ENCODE results near the gene TNFAIP8L1.

TNFAIP8L1 gene

DNA sequence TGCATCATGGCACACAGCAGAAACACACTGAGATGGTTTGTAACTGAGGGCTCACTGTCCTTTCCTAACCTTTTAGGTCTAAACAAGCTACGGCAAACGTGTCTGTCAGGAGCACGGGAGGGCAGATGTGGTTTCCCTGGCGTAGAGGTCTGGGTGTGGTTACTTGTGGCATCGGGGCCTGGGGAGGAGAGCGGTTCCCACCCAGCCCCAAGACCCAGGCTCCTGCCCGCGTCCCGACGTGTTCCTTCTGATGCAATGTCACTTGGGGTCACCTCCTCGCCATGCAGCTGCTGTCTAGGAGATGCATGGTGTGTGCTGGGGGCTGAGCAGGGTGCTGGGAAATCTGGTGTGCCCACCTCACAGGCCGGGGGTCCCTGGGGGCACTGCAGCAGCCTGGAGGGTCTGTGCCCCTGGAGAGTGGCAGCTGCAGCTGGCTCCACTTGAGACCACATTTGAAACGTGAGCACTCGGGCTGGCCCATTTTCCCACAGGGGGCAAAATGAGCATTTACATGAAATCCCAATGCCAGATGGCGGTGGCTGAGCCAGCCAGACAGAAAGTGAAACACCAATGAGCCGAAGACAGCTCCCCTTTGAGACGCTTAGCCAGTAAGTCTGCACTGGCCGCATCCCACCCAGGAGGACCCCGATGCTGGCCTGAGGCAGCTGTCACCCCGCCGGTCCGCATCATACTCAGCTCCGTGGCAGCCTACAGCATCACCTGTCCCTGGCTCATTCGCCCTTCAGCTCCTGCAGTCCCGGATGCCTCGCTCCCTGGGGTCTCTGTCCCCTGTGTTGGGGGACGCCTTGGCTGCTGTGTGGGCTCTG is 53.1 kb downstream of the TNFAIP8L1 start:
- TF ChIP-seq EZH2 (IDR thresholded peaks at IDR 0.05; ENCODE audit: borderline replicate concordance, low read length) = no peak
- TF ChIP-seq, protein P1, sequence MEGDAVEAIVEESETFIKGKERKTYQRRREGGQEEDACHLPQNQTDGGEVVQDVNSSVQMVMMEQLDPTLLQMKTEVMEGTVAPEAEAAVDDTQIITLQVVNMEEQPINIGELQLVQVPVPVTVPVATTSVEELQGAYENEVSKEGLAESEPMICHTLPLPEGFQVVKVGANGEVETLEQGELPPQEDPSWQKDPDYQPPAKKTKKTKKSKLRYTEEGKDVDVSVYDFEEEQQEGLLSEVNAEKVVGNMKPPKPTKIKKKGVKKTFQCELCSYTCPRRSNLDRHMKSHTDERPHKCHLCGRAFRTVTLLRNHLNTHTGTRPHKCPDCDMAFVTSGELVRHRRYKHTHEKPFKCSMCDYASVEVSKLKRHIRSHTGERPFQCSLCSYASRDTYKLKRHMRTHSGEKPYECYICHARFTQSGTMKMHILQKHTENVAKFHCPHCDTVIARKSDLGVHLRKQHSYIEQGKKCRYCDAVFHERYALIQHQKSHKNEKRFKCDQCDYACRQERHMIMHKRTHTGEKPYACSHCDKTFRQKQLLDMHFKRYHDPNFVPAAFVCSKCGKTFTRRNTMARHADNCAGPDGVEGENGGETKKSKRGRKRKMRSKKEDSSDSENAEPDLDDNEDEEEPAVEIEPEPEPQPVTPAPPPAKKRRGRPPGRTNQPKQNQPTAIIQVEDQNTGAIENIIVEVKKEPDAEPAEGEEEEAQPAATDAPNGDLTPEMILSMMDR (IDR thresholded peaks at IDR 0.05; ENCODE audit: low read length) = no peak
- Histone ChIP-seq H3F3A (ENCODE audit: insufficient read depth, low read length) (no peaks in the 10 kb centered on the region), H3K4me2 (ENCODE audit: low read length) (no peak overlapping the region), H3K27me3 (ENCODE audit: insufficient read depth, low read length) (no peaks in the 10 kb centered on the region), H2AFZ (ENCODE audit: low read length) (no peak overlapping the region), H3K4me3 (ENCODE audit: low read depth, low read length, poor library complexity, severe bottlenecking) (no peak overlapping the region), H3K9me2 (ENCODE audit: low read depth, low read length) (no peaks in the 10 kb centered on the region), H4K20me1 (ENCODE audit: insufficient read depth, low read length) (no peaks in the 10 kb centered on the region), H3K79me2 (ENCODE audit: insufficient read depth, low read length) (no peaks in the 10 kb centered on the region), H3K4me1 (ENCODE audit: insufficient read depth, low read length, severe bottlenecking) (no peaks in the 10 kb centered on the region), H3K36me3 (ENCODE audit: insufficient read depth, low read length) (peaks cover 68% of the 10 kb centered on the region), H3K9me3 (ENCODE audit: low read length) (no peaks in the 10 kb centered on the region), H3K27ac (ENCODE audit: low read depth, low read length, poor library complexity, severe bottlenecking) (no peak overlapping the region), H3K9ac (ENCODE audit: low read length) (no peak overlapping the region)

DNA sequence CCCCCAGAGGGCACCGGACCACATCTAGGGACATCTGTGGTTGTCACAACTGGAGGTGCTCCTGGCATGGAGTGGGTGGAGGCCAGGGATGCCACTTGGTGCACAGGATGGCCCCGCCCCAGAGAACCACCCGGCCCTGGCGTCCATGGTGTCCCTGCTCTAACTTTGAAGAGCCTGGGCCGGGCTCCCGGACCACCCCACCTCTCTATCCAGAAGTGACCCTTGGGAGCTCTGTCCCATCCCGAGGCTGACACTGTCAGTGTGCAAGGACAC is 53.7 kb downstream of the TNFAIP8L1 start:
- Histone ChIP-seq H3K4me2 (ENCODE audit: low read length) (no peak overlapping the region), H3F3A (ENCODE audit: insufficient read depth, low read length) (no peaks in the 10 kb centered on the region), H4K20me1 (ENCODE audit: insufficient read depth, low read length) (no peaks in the 10 kb centered on the region), H3K27ac (ENCODE audit: low read depth, low read length, poor library complexity, severe bottlenecking) (no peak overlapping the region), H3K36me3 (ENCODE audit: insufficient read depth, low read length) (peaks cover 74% of the 10 kb centered on the region), H3K4me3 (ENCODE audit: low read depth, low read length, poor library complexity, severe bottlenecking) (no peak overlapping the region), H3K4me1 (ENCODE audit: insufficient read depth, low read length, severe bottlenecking) (no peaks in the 10 kb centered on the region), H3K9me2 (ENCODE audit: low read depth, low read length) (no peaks in the 10 kb centered on the region), H3K9ac (ENCODE audit: low read length) (no peak overlapping the region), H3K79me2 (ENCODE audit: insufficient read depth, low read length) (no peaks in the 10 kb centered on the region), H2AFZ (ENCODE audit: low read length) (no peak overlapping the region), H3K9me3 (ENCODE audit: low read length) (no peaks in the 10 kb centered on the region), H3K27me3 (ENCODE audit: insufficient read depth, low read length) (no peaks in the 10 kb centered on the region)
- TF ChIP-seq EZH2 (IDR thresholded peaks at IDR 0.05; ENCODE audit: borderline replicate concordance, low read length) = no peak
- TF ChIP-seq, protein P1 (IDR thresholded peaks at IDR 0.05; ENCODE audit: low read length) = no peak

DNA sequence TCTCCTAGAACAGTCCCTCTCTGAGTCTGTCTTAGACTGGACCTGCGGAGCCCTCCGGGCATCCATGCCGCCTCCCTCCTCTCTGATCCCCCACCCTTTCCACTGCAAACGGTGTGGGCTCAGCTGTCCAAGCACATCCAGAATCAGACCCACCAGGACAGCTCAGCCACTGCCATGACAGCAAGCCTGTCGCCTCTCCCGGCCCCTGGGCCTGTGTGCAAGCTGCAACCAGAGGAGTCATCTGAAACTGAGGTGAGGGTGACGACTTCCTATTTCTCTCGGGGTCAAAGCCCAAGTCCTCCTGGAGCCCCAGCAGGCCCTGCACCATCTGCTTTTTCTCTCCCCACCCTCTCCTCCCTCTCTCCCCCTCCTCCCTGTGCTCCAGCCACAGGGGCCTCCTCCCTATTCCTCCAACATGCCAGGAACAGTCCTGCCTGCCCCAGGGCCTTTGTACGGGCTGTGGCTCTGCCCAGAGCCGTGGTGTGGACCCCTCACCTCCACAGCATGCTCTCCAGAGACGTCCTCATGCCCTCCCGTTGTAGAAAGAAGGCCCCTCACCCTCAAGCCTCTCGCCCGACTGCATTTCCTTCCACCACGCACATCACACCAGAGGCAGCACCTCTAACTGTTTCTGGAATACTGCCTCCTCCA is 54.3 kb downstream of the TNFAIP8L1 start:
- Histone ChIP-seq H4K20me1 (ENCODE audit: insufficient read depth, low read length) (no peaks in the 10 kb centered on the region), H3K9me2 (ENCODE audit: low read depth, low read length) (no peaks in the 10 kb centered on the region), H3K4me1 (ENCODE audit: insufficient read depth, low read length, severe bottlenecking) (no peaks in the 10 kb centered on the region), H2AFZ (ENCODE audit: low read length) (no peak overlapping the region), H3F3A (ENCODE audit: insufficient read depth, low read length) (no peaks in the 10 kb centered on the region), H3K9me3 (ENCODE audit: low read length) (no peaks in the 10 kb centered on the region), H3K9ac (ENCODE audit: low read length) (no peak overlapping the region), H3K4me3 (ENCODE audit: low read depth, low read length, poor library complexity, severe bottlenecking) (no peak overlapping the region), H3K79me2 (ENCODE audit: insufficient read depth, low read length) (no peaks in the 10 kb centered on the region), H3K27me3 (ENCODE audit: insufficient read depth, low read length) (no peaks in the 10 kb centered on the region), H3K36me3 (ENCODE audit: insufficient read depth, low read length) (peaks cover 72% of the 10 kb centered on the region), H3K27ac (ENCODE audit: low read depth, low read length, poor library complexity, severe bottlenecking) (no peak overlapping the region), H3K4me2 (ENCODE audit: low read length) (no peak overlapping the region)
- no peak for TF ChIP-seq EZH2 (IDR thresholded peaks at IDR 0.05; ENCODE audit: borderline replicate concordance, low read length)
- TF ChIP-seq, protein P1 (IDR thresholded peaks at IDR 0.05; ENCODE audit: low read length) = no peak

All from OCI-LY1 (cell line).